GM12864 (cell line): Measurements from ENCODE around the gene RAI14.

Experiments used
- DNase-seq: peaks from one replicate; pipeline ENCODE4 v3.0.0-alpha.2; 2011; ENCODE audit warnings: low read depth
- H3K4me3 ChIP-seq: 2 replicates; pipeline ENCODE4 v1.5.1; 2011; ENCODE audit warnings: mild to moderate bottlenecking, low read depth, low read length, control low read depth
- TF ChIP-seq, protein P1 (sequence below): IDR thresholded peaks from 2 replicates; pipeline ENCODE4 v1.5.1; 2011; ENCODE audit warnings: low read depth, mild to moderate bottlenecking, moderate library complexity, low read length, control low read depth, inconsistent platforms; ENCODE audit errors: missing control alignments

Gene RAI14

DNA sequence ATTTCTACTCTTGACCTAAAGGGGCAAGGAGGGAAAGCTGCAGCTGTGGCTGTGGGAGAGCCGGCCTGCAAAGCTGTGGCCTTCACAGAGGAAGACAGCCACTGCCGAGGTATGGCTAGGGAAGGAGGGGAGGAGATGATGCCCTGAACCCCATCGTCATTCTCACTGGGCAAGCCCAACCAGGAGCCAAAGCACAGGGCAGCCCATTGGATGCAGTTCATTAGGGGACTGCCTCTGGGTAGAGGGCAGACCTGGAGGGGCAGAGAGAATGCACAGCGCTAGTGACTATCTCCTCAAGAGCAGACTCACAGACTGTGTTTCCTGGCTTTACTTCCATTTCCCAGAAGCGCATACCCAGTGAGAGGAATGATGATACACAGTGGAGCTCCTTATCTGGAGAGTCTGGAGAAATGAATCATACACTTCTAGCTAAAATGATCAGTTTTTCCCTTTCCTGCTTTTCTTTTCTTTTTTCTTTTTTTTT lies 135.7 kb downstream of the RAI14 start:
- no peak overlapping the region for H3K4me3 ChIP-seq
- TF ChIP-seq, protein P1, sequence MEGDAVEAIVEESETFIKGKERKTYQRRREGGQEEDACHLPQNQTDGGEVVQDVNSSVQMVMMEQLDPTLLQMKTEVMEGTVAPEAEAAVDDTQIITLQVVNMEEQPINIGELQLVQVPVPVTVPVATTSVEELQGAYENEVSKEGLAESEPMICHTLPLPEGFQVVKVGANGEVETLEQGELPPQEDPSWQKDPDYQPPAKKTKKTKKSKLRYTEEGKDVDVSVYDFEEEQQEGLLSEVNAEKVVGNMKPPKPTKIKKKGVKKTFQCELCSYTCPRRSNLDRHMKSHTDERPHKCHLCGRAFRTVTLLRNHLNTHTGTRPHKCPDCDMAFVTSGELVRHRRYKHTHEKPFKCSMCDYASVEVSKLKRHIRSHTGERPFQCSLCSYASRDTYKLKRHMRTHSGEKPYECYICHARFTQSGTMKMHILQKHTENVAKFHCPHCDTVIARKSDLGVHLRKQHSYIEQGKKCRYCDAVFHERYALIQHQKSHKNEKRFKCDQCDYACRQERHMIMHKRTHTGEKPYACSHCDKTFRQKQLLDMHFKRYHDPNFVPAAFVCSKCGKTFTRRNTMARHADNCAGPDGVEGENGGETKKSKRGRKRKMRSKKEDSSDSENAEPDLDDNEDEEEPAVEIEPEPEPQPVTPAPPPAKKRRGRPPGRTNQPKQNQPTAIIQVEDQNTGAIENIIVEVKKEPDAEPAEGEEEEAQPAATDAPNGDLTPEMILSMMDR, result no peak
- no peak for DNase-seq

DNA sequence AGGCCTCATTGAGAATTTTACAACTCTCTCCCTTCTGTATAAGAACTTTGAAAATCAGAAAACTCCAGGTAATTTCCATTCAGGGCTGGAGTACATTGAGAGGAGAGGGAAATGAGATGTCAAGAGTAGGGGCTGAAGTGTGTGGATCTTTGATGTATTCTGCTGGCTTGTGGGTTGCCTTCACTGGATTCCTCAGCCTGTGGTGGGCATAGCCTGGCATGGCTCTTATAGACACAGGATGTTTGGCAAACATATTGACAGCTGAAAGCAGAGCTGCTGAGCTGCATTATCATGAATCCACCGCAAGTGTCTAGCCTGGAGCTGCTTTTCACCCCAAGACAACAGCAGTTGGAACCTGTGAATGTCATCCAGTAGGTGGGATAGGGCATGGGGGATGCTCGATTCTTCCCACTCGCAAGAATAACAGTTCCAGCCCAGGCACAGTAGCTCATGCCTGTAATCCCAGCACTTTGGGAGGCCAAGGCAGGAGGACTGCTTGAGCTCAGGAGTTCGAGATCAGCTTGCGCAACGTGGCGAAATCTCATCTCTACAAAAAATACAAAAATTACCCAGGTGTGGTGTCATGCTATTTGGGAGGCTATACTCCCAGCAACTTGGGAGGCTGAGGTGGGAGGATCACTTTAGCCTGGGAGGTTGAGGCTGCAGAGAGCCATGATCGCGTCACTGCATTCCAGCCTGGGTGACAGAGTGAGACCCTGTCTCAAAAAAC lies 146.9 kb downstream of the RAI14 start:
- TF ChIP-seq, protein P1, result no peak
- DNase-seq, result no peak
- no peak overlapping the region for H3K4me3 ChIP-seq

DNA sequence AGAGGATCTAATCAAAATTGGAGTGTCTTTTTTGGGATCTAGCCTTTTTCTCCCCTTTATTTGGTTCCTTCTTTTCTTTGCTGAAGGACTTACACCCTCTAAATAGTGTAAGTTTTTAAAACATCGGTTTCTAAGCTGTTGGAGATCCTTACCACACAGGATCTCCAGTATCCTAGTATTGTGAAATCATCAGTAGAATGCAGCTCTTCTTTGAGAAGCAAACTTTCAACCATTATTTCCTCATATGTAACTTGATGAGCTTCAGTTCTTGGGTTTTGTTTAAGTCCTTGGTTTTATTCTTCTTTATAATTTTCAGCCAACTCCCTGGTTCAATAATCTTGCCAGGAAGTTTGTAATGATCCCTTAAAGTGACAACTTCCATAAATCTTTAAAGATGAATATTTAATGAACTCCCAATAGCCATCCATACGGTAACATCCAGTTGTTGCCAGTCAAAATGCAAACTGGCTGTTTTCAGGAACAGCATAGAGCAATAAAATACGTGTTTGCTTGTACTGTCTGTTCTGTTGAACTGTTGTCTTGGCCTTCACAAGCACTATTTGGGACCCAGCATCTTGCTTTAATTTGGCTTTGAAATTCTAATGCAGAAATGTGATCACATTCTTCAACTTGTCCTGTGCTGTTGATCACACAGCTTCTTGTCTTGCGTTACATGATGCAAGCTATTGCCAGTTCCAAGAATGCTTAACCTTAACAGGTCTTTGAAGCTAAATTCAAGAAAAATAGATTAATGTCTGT lies 148.0 kb downstream of the RAI14 start:
- no peak overlapping the region for H3K4me3 ChIP-seq
- TF ChIP-seq, protein P1, result no peak
- no peak for DNase-seq

DNA sequence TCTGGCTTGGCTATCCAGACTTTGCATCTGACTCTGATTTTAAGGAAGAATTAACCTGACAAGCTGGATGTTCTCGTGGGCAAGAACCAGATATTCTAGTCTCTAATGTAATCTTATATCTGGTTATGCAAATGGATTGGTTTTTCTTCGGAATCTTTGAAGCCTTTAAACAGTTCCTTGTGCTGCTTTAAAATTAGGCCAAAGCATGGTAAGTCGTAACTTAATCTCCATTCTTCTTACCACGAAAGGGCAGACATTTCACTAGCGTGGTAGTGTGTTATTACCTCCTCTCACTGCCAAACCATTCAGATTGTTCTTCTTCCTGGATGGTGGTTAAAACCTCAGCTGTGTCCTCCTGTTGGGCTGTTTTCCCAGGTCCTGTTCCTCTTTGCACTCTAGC lies 148.8 kb downstream of the RAI14 start:
- DNase-seq, result no peak
- TF ChIP-seq, protein P1, result no peak
- H3K4me3 ChIP-seq, result no peak overlapping the region

DNA sequence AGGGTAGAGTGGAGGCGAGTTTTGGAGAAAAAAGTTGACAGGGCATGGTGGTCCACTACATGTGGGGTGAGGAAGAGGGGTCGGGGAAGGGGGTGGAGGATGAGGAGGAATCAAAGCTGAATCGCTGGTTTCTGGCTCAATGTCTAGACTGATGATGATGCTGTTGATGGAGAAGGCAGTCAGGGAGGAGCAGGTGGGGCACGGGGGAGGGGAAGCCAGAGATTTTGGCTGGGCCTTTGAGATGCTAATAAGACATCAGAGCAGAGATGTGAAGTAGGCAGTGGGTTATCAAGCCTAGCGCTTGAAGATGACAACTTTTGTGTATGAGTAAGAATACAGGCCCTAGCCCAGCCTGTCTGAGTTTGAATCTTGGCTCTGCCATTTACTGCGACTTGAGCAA lies 150.4 kb downstream of the RAI14 start:
- DNase-seq, result no peak
- TF ChIP-seq, protein P1, result no peak
- H3K4me3 ChIP-seq, result no peak overlapping the region

DNA sequence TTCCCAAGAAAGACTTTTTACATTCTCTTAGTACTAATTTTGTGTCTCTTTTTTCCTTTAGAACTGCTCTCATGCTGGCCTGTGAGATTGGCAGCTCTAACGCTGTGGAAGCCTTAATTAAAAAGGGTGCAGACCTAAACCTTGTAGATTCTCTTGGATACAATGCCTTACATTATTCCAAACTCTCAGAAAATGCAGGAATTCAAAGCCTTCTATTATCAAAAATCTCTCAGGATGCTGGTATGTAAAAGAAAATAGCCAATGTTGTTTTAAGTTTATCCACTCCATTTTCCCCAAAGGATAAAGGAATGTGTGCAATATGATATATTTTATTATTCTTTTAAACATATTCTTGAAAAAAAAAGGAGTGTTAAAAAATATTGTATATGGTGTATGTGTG lies 155.6 kb downstream of the RAI14 start:
- TF ChIP-seq, protein P1, result no peak
- DNase-seq, result no peak
- no peak overlapping the region for H3K4me3 ChIP-seq

DNA sequence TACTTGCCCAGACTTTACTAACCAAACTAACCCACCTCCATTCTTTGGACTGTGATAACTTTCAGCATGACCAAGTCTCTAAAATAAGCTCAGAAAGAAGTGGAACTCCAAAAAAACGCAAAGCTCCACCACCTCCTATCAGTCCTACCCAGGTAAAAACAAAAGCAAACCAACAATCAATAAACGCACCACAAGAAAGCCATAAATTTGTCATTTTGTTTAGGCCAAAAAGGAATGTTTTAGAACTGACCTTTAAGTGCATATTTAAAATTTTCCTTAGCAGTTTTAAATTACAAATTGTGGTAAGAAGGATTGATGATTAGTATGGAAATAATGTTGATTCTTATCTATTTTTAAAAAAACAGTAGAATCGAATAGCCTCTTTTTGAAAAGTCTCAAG lies 157.4 kb downstream of the RAI14 start:
- TF ChIP-seq, protein P1, result no peak
- no peak overlapping the region for H3K4me3 ChIP-seq
- no peak for DNase-seq
